Tibial nerve (tissue), 4 donors: Measurements from ENCODE around the gene REXO1.

Experiments
- CTCF ChIP-seq, 5 experiments: fragments of 200-600 bp in 3 of 5; fragments of 450-650 bp in 2 of 5; sonication (generic) in 3 of 5; IDR thresholded peaks; one replicate each; pipeline ENCODE4 v1.5.1; 2016 to 2019; ENCODE audit warnings: antibody characterized with exemption in 5 of 5, mild to moderate bottlenecking in 3 of 5, moderate library complexity in 2 of 5
- EP300 ChIP-seq, 2 donors: sonication (generic); formaldehyde crosslinking; IDR thresholded peaks; one replicate each; pipeline ENCODE4 v1.6.1; 2017; ENCODE audit warnings: antibody characterized with exemption in 2 of 2, mild to moderate bottlenecking in 1 of 2
- POLR2A ChIP-seq, 2 donors: fragments of 450-650 bp; IDR thresholded peaks; one replicate each; pipeline ENCODE4 v1.6.1; 2017; ENCODE audit warnings: antibody characterized with exemption in 2 of 2, mild to moderate bottlenecking in 2 of 2, moderate library complexity in 2 of 2

DNA sequence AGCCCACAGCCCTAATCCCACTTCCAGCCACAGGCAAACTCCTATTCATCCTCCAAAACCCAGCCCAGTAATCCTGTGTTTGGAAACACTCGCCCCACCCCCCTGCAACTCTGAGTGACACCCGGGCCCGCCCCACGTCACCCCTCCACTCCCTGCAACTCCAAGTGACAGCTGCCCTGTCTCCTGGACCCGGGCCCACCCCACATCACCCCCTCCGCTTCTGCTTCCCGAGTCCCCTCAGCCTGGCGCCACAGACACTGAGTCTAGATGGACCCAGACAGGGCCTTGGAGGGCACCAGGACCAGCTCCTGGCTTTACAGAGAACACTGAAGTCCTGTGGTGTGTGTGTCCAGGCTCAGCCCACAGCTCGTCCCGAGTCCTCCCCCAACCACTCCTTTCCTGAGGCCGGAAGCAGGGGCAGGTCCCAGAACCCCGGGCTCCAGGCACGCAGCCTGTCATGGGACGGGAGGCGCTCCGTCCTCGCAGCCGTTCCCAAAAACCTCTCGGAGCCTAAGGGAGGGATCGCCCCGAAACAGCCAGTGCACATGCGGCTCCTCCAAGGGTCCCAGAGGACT, 7.7 kb downstream of the REXO1 start:
- no peak for TF ChIP-seq CTCF (IDR thresholded peaks at IDR 0.05)
- TF ChIP-seq POLR2A (IDR thresholded peaks at IDR 0.05): no peak
- TF ChIP-seq EP300 (IDR thresholded peaks at IDR 0.05): no peak
